NB4 (cell line): ENCODE results near the gene NFYA.
A peak's percentile ranks its signal among the peaks of the same experiment; 100 is the strongest.

Source experiments
- DNase-seq: peaks from one replicate; pipeline ENCODE4 v3.0.0; 2010; ENCODE audit warnings: low read depth
- H3K4me3 ChIP-seq: one replicate; pipeline ENCODE4 v1.5.1; 2011; ENCODE audit warnings: mild to moderate bottlenecking, low read depth, low read length, moderate library complexity
- MAX ChIP-seq: IDR thresholded peaks from 2 replicates; pipeline ENCODE4 v1.6.1; 2011; ENCODE audit warnings: low read depth, low read length
- MYC ChIP-seq: IDR thresholded peaks from 2 replicates; pipeline ENCODE4 v1.6.1; 2011; ENCODE audit warnings: low read depth, low read length
- POLR2A ChIP-seq: IDR thresholded peaks from 2 replicates; pipeline ENCODE4 v1.6.1; 2011; ENCODE audit warnings: mild to moderate bottlenecking; ENCODE audit not compliant: insufficient read length; ENCODE audit errors: extremely low read depth
- TF ChIP-seq, protein P1 (sequence below): IDR thresholded peaks from one replicate; pipeline ENCODE4 v1.5.1; 2012; ENCODE audit warnings: low read depth, low read length

NFYA gene

DNA sequence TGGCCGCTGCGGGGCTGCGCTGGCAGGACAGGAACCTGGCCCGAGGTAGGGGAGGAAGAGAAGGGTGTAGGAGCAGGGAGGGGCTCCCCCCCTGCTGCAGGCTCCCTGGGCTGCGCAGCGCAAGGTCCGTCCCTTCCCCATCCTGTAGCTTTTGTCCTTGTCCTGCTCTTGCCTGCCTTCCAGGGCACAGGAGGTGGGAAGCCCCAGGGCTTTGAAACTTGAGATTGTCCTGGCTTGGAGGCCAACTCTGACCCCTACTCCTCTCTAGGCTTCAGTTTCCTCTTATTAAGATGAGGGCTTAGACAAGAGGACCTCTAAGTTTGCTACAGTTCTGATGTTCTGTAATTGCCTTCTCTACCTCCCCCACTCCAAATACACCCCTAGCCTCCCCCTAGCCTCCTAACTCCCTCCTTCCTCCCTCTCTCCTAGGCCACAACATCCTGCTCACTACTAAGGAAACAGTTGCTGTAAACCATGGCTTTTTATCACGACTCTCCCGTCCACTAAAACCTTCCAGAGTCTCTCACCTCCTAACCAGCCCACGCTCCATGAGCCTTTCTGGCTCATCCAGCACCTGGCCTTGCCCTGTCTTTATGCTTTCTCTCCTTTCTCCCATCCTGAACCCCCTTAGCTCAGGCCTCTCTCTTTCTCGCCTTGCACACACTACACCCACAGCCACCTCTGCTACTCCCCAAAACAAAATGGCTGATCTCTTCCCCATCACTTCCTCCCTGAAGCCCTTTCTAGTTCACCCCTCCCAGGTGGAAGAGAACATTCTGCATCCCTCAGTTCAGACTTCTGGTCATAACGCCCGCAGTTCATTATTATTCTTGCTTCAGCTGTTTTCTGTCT, 44.0 kb upstream of the NFYA start:
- DNase-seq, result peak; percentile 42
- H3K4me3 ChIP-seq, result no peak overlapping the region
- TF ChIP-seq POLR2A, result no peak
- TF ChIP-seq, protein P1, sequence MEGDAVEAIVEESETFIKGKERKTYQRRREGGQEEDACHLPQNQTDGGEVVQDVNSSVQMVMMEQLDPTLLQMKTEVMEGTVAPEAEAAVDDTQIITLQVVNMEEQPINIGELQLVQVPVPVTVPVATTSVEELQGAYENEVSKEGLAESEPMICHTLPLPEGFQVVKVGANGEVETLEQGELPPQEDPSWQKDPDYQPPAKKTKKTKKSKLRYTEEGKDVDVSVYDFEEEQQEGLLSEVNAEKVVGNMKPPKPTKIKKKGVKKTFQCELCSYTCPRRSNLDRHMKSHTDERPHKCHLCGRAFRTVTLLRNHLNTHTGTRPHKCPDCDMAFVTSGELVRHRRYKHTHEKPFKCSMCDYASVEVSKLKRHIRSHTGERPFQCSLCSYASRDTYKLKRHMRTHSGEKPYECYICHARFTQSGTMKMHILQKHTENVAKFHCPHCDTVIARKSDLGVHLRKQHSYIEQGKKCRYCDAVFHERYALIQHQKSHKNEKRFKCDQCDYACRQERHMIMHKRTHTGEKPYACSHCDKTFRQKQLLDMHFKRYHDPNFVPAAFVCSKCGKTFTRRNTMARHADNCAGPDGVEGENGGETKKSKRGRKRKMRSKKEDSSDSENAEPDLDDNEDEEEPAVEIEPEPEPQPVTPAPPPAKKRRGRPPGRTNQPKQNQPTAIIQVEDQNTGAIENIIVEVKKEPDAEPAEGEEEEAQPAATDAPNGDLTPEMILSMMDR, result no peak
- no peak for TF ChIP-seq MAX
- TF ChIP-seq MYC, result no peak

- TF ChIP-seq MYC, result no peak
- TF ChIP-seq, protein P1, result no peak
- no peak for TF ChIP-seq MAX
- TF ChIP-seq POLR2A, result no peak
- H3K4me3 ChIP-seq, result no peak overlapping the region
- no peak for DNase-seq
Measured at GRCh38 chr6:41032830-41033229, 39.9 kb upstream of the NFYA start.

DNA sequence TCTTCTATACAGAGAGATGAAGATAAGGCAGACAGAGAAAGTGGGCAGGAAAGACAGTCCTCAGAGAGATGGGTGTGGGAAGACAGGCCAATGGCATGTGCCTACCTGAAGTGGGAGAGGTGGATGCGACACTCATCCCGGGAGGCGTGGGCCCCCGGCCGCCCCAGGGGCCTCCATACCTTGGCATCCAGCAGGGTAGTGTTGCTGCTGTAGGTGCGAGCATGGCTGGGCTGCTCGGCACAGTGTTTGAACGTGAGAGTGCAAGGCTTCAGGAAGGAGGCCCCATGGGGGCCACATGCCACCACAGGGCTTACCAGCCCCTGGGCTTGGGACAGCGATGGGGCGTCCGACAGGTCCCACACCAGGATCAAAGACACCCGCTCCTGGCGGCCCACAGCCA, 39.0 kb upstream of the NFYA start:
- no peak overlapping the region for H3K4me3 ChIP-seq
- DNase-seq, result no peak
- TF ChIP-seq POLR2A (no peak), MAX (no peak), MYC (no peak)
- TF ChIP-seq, protein P1, result no peak

- TF ChIP-seq, protein P1, result no peak
- TF ChIP-seq MAX, result no peak
- TF ChIP-seq POLR2A, result no peak
- no peak for TF ChIP-seq MYC
- H3K4me3 ChIP-seq, result no peak overlapping the region
- no peak for DNase-seq
Measured at GRCh38 chr6:41036186-41036585, 36.6 kb upstream of the NFYA start.

- no peak overlapping the region for H3K4me3 ChIP-seq
- TF ChIP-seq MAX (no peak), POLR2A (no peak), MYC (no peak)
- TF ChIP-seq, protein P1, result no peak
- no peak for DNase-seq
Measured at GRCh38 chr6:41036601-41037000, 36.2 kb upstream of the NFYA start.
